Stimulated activated CD4-positive, alpha-beta T cell treated with anti-CD3 and anti-CD28 coated beads, TNF-alpha, amount 100 ng/mL, for 4 hours (primary cell): ENCODE data around the gene ETV2.
"Not testable (repeated sequence)": the region's sequence is repeated elsewhere in the genome, so short reads cannot be mapped to it uniquely, and the experiment has no call there.

Source experiments
- DNase-seq, 3 experiments: peaks; one replicate each; pipeline ENCODE4 v3.0.0-alpha.2; 2020; ENCODE audit warnings: low read depth in 3 of 3

Gene ETV2, protein sequence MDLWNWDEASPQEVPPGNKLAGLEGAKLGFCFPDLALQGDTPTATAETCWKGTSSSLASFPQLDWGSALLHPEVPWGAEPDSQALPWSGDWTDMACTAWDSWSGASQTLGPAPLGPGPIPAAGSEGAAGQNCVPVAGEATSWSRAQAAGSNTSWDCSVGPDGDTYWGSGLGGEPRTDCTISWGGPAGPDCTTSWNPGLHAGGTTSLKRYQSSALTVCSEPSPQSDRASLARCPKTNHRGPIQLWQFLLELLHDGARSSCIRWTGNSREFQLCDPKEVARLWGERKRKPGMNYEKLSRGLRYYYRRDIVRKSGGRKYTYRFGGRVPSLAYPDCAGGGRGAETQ

GRCh38 chr19:35641515-35642151, at the start of gene ETV2:
Gene ETV2 (plus strand): TSS chr19:35641745. CDS start chr19:35642461, 716 bp downstream.
- no peak for DNase-seq

GRCh38 chr19:35592226-35592625, 49.3 kb upstream of the ETV2 start:
- DNase-seq = no peak

- not testable (repeated sequence) for DNase-seq
These were observed 46.5 kb upstream of the ETV2 start for GRCh38 chr19:35595026-35595425.

DNA sequence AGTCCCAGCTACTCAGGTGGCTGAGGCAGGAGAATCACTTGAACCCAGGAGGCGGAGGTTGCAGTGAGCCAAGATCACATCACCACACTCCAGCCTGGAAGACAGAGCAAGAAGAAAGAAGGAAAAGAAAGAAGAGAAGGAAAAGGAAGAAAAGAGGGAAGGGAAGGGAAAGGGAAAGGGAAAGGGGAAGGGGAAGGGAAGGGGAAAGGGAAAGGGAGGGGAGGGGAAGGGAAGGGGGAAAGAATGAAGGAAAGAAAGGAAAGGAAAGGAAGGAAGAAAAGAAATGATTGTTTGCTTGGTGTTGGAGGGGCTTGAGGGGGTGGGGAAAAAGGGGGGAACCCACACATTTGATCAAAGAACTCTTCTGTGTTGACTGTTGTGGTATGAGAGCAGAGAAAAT, 45.6 kb upstream of the ETV2 start:
- DNase-seq = no peak

DNA sequence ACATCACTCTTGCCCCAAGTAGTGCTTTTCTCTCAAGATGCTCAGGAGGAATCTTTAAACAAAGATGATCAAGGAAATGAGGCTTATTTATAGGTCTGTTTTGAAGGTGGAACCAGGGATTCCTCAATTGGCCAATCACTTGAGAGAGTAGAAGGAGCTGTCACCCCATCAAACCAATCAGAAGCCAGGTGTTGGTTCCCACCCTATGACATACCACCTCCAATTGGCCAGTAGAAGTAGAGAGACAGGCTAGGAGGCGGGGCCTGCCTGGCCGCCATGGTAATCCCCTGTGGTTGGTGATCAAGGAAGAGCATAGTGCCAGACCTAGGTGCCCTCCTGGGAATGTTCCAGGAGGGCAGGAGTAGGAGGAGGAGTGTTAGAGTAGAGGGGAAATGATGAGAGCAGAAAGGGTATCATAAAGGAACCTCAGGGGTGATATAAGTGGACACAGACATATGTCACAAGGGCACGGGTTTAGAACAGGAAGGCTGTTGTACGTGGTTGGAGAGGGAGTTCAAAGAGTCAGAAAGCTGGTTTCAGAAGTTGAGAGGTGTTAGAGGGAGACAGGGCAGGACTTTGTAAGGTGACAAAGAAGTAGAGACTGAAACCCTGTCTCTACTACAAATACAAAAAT, 45.1 kb upstream of the ETV2 start:
- no peak for DNase-seq

DNA sequence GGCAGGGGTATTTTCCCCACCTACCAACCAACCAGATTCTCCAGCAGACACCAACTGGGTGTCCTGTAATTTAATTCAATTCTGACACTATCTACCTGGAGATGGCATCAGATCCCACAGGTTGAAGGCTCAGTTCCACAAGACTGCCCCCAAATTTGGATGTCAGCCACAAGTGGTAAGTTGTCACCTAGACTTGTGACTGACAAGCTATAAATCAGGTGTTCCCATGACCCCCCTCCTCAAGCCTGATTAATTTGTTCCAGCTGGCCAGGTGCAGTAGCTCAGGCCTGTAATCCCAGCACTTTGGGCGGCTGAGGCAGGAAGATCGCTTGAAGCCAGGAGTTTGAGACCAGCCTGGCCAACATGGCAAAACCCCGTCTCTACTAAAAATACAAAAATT, 39.6 kb upstream of the ETV2 start:
- DNase-seq = no peak

DNA sequence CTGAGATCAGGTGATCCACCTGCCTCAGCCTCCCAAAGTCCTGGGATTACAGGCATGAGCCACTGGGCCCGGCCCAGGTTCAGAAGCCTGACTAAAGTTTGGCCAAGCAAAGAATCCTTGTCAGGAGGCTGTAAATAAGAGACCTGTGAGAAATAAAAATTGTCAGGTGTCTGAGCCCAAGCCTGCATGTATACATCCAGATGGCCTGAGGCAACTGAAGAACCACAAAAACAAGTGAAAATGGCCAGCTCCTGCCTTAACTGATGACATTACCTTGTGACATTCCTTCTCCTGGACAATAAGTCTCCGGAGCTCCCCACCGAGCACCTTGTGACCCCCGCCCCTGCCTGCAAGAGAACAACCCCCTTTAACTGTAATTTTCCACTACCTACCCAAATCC, 37.1 kb upstream of the ETV2 start:
- not testable (repeated sequence) for DNase-seq

DNA sequence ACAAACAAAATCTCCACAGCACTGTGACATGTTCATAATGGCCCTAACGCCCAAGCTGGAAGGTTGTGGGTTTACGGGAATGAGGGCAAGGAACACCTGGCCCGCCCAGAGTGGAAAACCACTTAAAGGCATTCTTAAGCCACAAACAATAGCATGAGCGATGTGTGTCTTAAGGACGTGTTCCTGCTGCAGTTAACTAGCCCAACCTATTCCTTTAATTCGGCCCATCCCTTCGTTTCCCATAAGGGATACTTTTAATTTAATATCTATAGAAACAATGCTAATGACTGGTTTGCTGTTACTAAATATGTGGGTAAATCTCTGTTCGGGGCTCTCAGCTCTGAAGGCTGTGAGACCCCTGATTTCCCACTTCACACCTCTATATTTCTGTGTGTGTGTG, 34.4 kb upstream of the ETV2 start:
- not testable (repeated sequence) for DNase-seq

- DNase-seq = no peak
These were observed 33.9 kb upstream of the ETV2 start for GRCh38 chr19:35607661-35608060.

DNA sequence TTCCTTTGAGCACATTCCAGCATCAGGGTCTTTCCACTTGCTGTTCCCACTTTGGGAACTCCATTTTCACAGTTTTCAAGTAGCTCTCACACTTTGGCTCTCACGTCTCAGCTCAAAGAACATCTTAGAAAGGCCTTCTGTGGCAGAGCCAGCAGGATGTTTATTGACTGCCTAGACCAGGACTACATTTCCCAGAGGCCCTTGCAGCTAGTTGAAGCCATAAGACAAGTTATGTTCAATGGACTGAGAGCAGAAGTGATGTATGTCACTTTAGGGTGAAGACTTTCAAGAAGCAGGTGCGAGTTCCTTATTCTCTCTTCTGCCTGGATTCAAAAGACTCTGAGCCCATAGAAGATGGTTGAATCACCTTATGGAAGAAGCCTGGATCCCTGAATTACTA, 33.3 kb upstream of the ETV2 start:
- no peak for DNase-seq

DNA sequence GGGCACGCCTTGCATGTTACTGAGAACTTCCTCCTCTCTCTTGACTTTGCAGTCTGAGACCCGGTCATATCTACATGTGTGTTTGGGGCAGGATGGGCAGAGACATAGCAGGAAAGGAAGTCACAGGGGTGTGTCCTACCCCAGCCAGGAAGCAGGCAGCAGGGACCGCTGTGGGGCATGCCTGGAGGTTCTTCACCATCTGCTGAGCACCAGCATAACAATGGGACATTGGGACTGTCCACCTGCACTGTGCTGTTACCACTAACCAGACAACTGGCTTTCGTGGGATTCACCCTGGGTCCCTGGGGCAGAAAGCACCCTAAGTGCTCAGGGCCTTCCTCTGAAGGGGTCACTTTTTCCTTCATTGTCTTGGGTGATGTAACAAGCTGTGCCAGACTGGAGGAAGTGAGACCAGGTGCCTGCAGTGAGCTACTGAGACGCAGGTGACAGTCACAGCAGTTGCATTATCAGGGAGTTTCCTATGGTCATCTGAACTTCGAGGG, 31.6 kb upstream of the ETV2 start:
- DNase-seq = no peak

- DNase-seq = no peak
These were observed 29.4 kb upstream of the ETV2 start for GRCh38 chr19:35612224-35612558.

DNA sequence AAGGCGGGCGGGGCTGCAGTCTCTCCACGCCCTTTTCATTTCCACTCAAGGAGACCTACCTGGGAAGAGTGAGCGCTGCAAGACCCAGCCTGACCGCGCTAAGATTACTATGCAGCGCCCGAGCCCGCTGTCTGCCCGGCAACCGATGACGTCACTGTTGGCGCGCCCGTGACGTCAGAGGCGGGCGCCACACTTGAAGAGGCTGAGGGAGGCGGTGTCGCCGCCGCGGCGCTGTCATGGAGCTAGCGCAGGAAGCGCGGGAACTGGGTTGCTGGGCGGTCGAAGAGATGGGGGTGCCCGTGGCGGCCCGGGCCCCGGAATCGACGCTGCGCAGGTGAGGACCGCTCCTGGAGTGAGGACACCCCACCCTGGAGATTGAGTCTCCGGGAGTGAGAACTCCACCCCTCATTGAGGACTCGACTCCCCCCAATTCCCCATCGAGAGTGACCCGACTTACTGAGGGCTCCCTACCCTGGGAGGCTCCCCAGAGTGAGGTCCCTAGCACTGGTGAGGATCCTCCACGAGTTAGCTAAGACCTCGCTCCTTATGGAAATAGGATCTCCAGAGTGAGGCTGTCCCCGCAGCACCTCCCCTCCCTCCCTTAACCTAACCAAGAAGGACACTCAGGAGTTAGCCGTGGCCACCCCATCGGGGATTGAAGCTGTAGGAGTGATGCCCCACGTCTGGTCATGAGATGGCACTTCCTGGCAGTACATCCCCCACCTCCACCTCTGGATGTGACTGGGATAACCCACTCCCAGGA, 28.8 kb upstream of the ETV2 start, which contains the start of gene HAUS5:
TSS of gene HAUS5 (plus strand) at position 177 of the 763 bp plus-strand sequence. CDS start at position 237, 60 bp downstream.
- DNase-seq = peak; percentile 90 to 93 (median 92)

- no peak for DNase-seq
These were observed 28.0 kb upstream of the ETV2 start for GRCh38 chr19:35613574-35613973.

DNA sequence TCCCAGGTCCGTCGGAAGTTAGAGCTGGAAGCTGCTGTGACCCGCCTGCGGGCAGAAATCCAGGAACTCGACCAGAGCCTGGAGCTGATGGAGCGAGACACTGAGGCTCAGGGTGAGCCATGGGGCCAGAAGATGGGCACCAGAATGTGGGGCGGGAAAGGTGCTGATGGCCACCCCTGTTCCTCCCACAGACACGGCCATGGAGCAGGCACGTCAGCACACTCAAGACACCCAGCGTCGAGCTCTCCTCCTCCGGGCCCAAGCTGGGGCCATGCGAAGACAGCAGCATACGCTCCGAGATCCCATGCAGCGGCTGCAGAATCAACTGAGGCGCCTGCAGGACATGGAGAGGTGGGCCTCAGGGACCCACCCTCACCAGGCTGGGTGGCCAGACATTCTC, 26.5 kb upstream of the ETV2 start:
- no peak for DNase-seq

DNA sequence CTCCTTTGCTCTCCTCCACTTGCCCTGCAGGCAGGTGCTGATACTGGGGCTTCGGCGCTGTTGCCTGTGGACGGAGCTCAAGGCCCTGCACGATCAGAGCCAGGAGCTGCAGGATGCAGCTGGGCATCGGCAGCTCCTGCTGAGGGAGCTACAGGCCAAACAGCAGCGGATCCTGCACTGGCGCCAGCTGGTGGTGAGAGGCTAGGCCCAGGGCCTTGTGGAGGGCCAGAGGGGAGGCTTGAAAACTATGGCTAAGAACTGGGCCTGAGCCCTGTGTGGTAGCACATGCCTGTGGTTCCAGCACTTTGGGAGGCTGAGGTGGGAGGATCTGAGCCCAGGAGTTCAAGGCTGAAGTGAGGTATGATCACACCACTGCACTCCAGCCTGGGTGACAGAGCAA, 22.7 kb upstream of the ETV2 start:
- no peak for DNase-seq

GRCh38 chr19:35619290-35619923, 22.1 kb upstream of the ETV2 start:
- no peak for DNase-seq

DNA sequence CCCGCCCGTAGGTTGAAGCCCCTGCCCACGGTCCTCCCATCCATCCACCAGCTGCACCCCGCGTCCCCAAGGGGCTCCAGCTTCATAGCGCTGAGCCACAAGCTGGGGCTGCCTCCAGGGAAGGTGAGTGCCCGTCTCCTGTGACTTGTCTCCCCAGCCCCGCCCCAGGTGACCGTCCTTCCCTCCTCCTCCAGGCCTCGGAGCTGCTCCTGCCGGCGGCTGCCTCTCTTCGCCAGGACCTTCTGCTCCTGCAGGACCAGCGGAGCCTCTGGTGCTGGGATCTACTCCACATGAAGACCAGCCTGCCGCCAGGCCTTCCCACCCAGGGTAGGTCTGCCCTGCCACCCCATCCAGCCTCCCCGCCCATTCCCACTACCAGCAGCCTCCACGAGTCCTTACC, 21.5 kb upstream of the ETV2 start:
- no peak for DNase-seq

- no peak for DNase-seq
These were observed 19.8 kb upstream of the ETV2 start for GRCh38 chr19:35621708-35622107.

- no peak for DNase-seq
These were observed 18.8 kb upstream of the ETV2 start for GRCh38 chr19:35622750-35623149.

- no peak for DNase-seq
These were observed 18.1 kb upstream of the ETV2 start for GRCh38 chr19:35623327-35624010.
